SH-SY5Y (cell line): ENCODE results near the gene GP2.

Experiments
- GATA2 ChIP-seq: IDR thresholded peaks from 2 replicates; pipeline ENCODE4 v1.6.1; 2011; ENCODE audit warnings: mild to moderate bottlenecking, low read depth, low read length
- GATA3 ChIP-seq: IDR thresholded peaks from 2 replicates; pipeline ENCODE4 v1.6.1; 2011; ENCODE audit warnings: low read depth, mild to moderate bottlenecking, low read length, moderate library complexity

DNA sequence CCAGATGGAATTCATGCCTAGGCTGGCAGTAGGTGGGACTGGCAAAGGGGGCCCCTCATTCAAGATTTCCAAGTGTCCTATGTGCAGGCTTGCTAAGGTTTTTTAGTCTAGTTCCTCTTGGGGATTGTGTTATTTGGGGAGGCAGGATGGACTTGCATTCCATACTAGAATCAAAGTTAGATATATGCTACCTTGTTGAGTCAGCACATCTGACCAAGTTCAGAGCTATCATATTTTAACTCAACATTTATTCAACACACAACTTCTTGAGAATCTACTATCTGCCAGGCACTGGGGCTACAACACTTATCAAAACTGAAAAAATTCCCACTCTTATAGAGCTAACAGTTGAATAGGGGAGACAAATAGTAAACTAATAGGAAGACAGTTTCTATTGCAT, 6.7 kb downstream of the GP2 start:
- no peak for TF ChIP-seq GATA3
- no peak for TF ChIP-seq GATA2
